Spleen (tissue), 11 donors: ENCODE data around the gene POU6F2. TPM values are rescaled to one million over a fixed set of nuclear protein-coding genes. Genes with fewer than 3 reads are reported as not detected.

Experiments used
- DNase-seq: peaks from one replicate; pipeline ENCODE4 v3.0.0-alpha.2; 2020
- H3K27ac ChIP-seq, 8 donors: fragments of 200-600 bp; sonication (generic) in 7 of 8; 1 replicate in 4 of 8; 2 replicates in 4 of 8; pipeline versions ENCODE4 v1.5.0 to v1.8.0; 2016 to 2021; ENCODE audit warnings: inconsistent platforms in 4 of 8, mild to moderate bottlenecking in 4 of 8, moderate library complexity in 1 of 8
- H3K27me3 ChIP-seq, 7 donors: fragments of 200-600 bp; sonication (generic) in 6 of 7; replicated peaks in 1 of 7; 1 replicate in 4 of 7; 2 replicates in 3 of 7; pipeline versions ENCODE4 v1.5.0 to v1.8.0; 2016 to 2021; ENCODE audit warnings: inconsistent platforms in 3 of 7, mild to moderate bottlenecking in 1 of 7
- H3K36me3 ChIP-seq, 6 donors: fragments of 200-600 bp; sonication (generic) in 5 of 6; 1 replicate in 4 of 6; 2 replicates in 2 of 6; pipeline versions ENCODE4 v1.5.0 to v1.8.0; 2016 to 2021; ENCODE audit warnings: inconsistent platforms in 2 of 6
- H3K4me1 ChIP-seq, 6 donors: fragments of 200-600 bp; sonication (generic) in 5 of 6; 1 replicate in 3 of 6; 2 replicates in 3 of 6; pipeline versions ENCODE4 v1.5.0 to v1.8.0; 2016 to 2021; ENCODE audit warnings: inconsistent platforms in 3 of 6
- H3K4me3 ChIP-seq, 8 donors: fragments of 200-600 bp; sonication (generic) in 7 of 8; 1 replicate in 4 of 8; 2 replicates in 4 of 8; pipeline versions ENCODE4 v1.5.0 to v1.8.0; 2016 to 2021; ENCODE audit warnings: inconsistent platforms in 4 of 8, mild to moderate bottlenecking in 4 of 8, moderate library complexity in 2 of 8
- H3K9me3 ChIP-seq, 8 donors: fragments of 200-600 bp; sonication (generic) in 7 of 8; 1 replicate in 4 of 8; 2 replicates in 4 of 8; pipeline versions ENCODE4 v1.5.0 to v1.8.0; 2016 to 2021; ENCODE audit warnings: inconsistent platforms in 4 of 8
- CTCF ChIP-seq, 11 experiments: fragments of 200-600 bp in 7 of 11; fragments of 450-650 bp in 4 of 11; sonication (generic) in 4 of 11; IDR thresholded peaks in 8 of 11; conservative IDR thresholded peaks in 3 of 11; 1 replicate in 7 of 11; 2 replicates in 4 of 11; pipeline versions ENCODE4 v1.4.0 to v1.8.0; 2016 to 2021; ENCODE audit warnings: antibody characterized with exemption in 11 of 11, inconsistent platforms in 4 of 11, mild to moderate bottlenecking in 1 of 11
- POLR2A ChIP-seq, 3 donors: fragments of 450-650 bp; IDR thresholded peaks; one replicate each; pipeline ENCODE4 v1.5.1; 2017; ENCODE audit warnings: antibody characterized with exemption in 3 of 3, mild to moderate bottlenecking in 1 of 3
- POLR2AphosphoS5 ChIP-seq, 3 donors: sonication (generic); formaldehyde crosslinking; IDR thresholded peaks; one replicate each; pipeline ENCODE4 v1.5.1; 2017; ENCODE audit warnings: antibody characterized with exemption in 3 of 3
- WGBS, 5 donors: extraction: QIAGEN DNeasy Blood & Tissue Kit in 3 of 5; methylation state at CpG; one replicate each; pipeline versions ENCODE4 v1.1.5 to v1.1.7; 2013 to 2018; 5-methylcytosine and 5-hydroxymethylcytosine counted together
- intact Hi-C: fragments of 100-400 bp; cut with DNase I; formaldehyde crosslinking; loops from one replicate; pipeline ENCODE4 v1.15.0; 2023; ENCODE audit warnings: low total_unique reads
- polyA plus RNA-seq, 3 donors: library from polyadenylated mRNA; stranded (reverse); fragments of 200-250 nt; gene quantifications; one replicate each; pipeline ENCODE4 v1.2.1, GENCODE V29; 2013
- total RNA-seq, 7 donors: library from RNA; depleted of rRNA in 3 of 7; stranded (reverse); fragments of >200 nt in 3 of 7; fragmentation: NEBNext Ultra II Directional in 4 of 7; extraction: Animal tissue kit (Norgen Biotek cat#: 25700) in 4 of 7; gene quantifications; one replicate each; pipeline versions ENCODE4 v1.1.0 to v1.2.1, GENCODE V29; 2016 to 2021
- donor health status: healthy with polysubstance abuse.
- donor health status: DM: no; HTN: no; CAD: no; lungs with moderate emphysema.
- donor health status: DM: no; HTN: no; CAD: no.
- donor health status: Bipolar disorder and iron deficiency.
- donor health status: healthy.
- donor health status: DM: no; HTN: no; CAD: no.
- donor health status: DM: yes; HTN: yes; CAD: no.

POU6F2 gene
- total and polyA plus RNA-seq, 10 donors = 0.04 to 0.54 (median 0.23) TPM; not detected in 7

GRCh38 chr7:39210362-39210761, 232.7 kb downstream of the POU6F2 start:
- Histone ChIP-seq H3K27me3 (no peaks in the 10 kb centered on the region), H3K4me3 (no peak overlapping the region), H3K9me3 (no peaks in the 10 kb centered on the region), H3K36me3 (no peaks in the 10 kb centered on the region), H3K27ac (no peak overlapping the region), H3K4me1 (no peaks in the 10 kb centered on the region)
- TF ChIP-seq POLR2AphosphoS5 (IDR thresholded peaks at IDR 0.05) = no peak
- no peak for TF ChIP-seq CTCF (IDR thresholded peaks at IDR 0.05 in 8 of 11, conservative IDR thresholded peaks at IDR 0.05 in 3 of 11)
- no peak for TF ChIP-seq POLR2A (IDR thresholded peaks at IDR 0.05)
- 86 to 95% (median 89%) methylated on average over 6 of the region's 6 CpGs for WGBS, 5 donors
- intact Hi-C loops = no loop called here
- DNase-seq = no peak

- DNase-seq = no peak
- TF ChIP-seq POLR2AphosphoS5 (IDR thresholded peaks at IDR 0.05) (no peak), CTCF (IDR thresholded peaks at IDR 0.05 in 8 of 11, conservative IDR thresholded peaks at IDR 0.05 in 3 of 11) (no peak), POLR2A (IDR thresholded peaks at IDR 0.05) (no peak)
- Histone ChIP-seq H3K4me3 (no peak overlapping the region), H3K27ac (no peak overlapping the region), H3K4me1 (no peaks in the 10 kb centered on the region), H3K27me3 (no peaks in the 10 kb centered on the region), H3K9me3 (no peaks in the 10 kb centered on the region), H3K36me3 (no peaks in the 10 kb centered on the region)
- WGBS, 5 donors = 54 to 71% (median 63%) methylated on average over 3 of the region's 3 CpGs
- intact Hi-C loops = no loop called here
Measured at GRCh38 chr7:39211581-39211980, 233.9 kb downstream of the POU6F2 start.

GRCh38 chr7:39212876-39213275, 235.2 kb downstream of the POU6F2 start:
- Histone ChIP-seq H3K4me3 (no peak overlapping the region), H3K27ac (no peak overlapping the region), H3K27me3 (peaks cover 0 to 2% (median 0%) of the 10 kb centered on the region in 7 donors), H3K36me3 (no peaks in the 10 kb centered on the region), H3K9me3 (no peaks in the 10 kb centered on the region), H3K4me1 (no peaks in the 10 kb centered on the region)
- intact Hi-C loops = no loop called here
- DNase-seq = no peak
- WGBS, 5 donors = 48 to 70% (median 54%) methylated on average over 2 of the region's 2 CpGs
- TF ChIP-seq POLR2AphosphoS5 (IDR thresholded peaks at IDR 0.05) = no peak
- TF ChIP-seq POLR2A (IDR thresholded peaks at IDR 0.05) = no peak
- TF ChIP-seq CTCF (IDR thresholded peaks at IDR 0.05 in 8 of 11, conservative IDR thresholded peaks at IDR 0.05 in 3 of 11) = no peak

- no peak overlapping the region for H3K4me3 ChIP-seq
- intact Hi-C loops = no loop called here
- H3K27me3 ChIP-seq = peaks cover 0 to 8% (median 0%) of the 10 kb centered on the region in 7 donors
- H3K36me3 ChIP-seq = no peaks in the 10 kb centered on the region
- WGBS, 5 donors = 75 to 87% (median 83%) methylated on average over 3 of the region's 3 CpGs
- TF ChIP-seq CTCF (IDR thresholded peaks at IDR 0.05 in 8 of 11, conservative IDR thresholded peaks at IDR 0.05 in 3 of 11) = no peak
- TF ChIP-seq POLR2A (IDR thresholded peaks at IDR 0.05) = no peak
- no peak for TF ChIP-seq POLR2AphosphoS5 (IDR thresholded peaks at IDR 0.05)
- H3K27ac ChIP-seq = no peak overlapping the region
- no peaks in the 10 kb centered on the region for H3K9me3 ChIP-seq
- no peak for DNase-seq
- H3K4me1 ChIP-seq = no peaks in the 10 kb centered on the region
Measured at GRCh38 chr7:39217783-39218182, 240.1 kb downstream of the POU6F2 start.
